ENCODE results near the gene BORA.

DNA sequence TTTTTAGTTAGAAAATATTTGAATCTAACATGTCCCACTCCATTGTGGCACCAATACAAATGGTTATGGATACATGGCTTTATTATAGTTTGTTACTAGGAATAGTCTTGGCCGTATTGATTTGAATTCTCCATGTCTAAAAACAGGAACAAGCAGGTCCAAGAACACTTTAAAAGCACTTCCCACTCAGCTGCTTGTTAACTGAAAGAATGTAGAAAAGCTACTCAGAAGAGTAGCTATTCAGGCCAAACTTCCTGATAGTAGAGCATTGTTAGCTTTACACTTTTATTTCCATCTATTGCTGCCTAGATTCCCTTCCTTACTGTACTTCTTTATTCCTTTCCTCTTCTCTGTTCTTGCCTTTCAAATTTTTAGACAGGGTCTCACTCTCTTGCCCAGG is 61.1 kb downstream of the BORA start:
- TF ChIP-seq, protein P1, sequence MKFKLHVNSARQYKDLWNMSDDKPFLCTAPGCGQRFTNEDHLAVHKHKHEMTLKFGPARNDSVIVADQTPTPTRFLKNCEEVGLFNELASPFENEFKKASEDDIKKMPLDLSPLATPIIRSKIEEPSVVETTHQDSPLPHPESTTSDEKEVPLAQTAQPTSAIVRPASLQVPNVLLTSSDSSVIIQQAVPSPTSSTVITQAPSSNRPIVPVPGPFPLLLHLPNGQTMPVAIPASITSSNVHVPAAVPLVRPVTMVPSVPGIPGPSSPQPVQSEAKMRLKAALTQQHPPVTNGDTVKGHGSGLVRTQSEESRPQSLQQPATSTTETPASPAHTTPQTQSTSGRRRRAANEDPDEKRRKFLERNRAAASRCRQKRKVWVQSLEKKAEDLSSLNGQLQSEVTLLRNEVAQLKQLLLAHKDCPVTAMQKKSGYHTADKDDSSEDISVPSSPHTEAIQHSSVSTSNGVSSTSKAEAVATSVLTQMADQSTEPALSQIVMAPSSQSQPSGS (CRISPR knock-in tag; IDR thresholded peaks at IDR 0.05) = no peak
- TF ChIP-seq ZIK1 (CRISPR knock-in tag; IDR thresholded peaks at IDR 0.05; ENCODE audit: borderline replicate concordance, low read depth) (no peak), MXD4 (CRISPR knock-in tag; IDR thresholded peaks at IDR 0.05) (no peak), CHD4 (IDR thresholded peaks at IDR 0.05; ENCODE audit: borderline replicate concordance, low read length) (no peak)
- TF ChIP-seq, protein P2, sequence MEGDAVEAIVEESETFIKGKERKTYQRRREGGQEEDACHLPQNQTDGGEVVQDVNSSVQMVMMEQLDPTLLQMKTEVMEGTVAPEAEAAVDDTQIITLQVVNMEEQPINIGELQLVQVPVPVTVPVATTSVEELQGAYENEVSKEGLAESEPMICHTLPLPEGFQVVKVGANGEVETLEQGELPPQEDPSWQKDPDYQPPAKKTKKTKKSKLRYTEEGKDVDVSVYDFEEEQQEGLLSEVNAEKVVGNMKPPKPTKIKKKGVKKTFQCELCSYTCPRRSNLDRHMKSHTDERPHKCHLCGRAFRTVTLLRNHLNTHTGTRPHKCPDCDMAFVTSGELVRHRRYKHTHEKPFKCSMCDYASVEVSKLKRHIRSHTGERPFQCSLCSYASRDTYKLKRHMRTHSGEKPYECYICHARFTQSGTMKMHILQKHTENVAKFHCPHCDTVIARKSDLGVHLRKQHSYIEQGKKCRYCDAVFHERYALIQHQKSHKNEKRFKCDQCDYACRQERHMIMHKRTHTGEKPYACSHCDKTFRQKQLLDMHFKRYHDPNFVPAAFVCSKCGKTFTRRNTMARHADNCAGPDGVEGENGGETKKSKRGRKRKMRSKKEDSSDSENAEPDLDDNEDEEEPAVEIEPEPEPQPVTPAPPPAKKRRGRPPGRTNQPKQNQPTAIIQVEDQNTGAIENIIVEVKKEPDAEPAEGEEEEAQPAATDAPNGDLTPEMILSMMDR (CRISPR knock-in tag; IDR thresholded peaks at IDR 0.05) = no peak
- TF ChIP-seq, protein P3, sequence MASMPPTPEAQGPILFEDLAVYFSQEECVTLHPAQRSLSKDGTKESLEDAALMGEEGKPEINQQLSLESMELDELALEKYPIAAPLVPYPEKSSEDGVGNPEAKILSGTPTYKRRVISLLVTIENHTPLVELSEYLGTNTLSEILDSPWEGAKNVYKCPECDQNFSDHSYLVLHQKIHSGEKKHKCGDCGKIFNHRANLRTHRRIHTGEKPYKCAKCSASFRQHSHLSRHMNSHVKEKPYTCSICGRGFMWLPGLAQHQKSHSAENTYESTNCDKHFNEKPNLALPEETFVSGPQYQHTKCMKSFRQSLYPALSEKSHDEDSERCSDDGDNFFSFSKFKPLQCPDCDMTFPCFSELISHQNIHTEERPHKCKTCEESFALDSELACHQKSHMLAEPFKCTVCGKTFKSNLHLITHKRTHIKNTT (CRISPR knock-in tag; IDR thresholded peaks at IDR 0.05) = no peak
